GM19035 (cell line): ENCODE data around the gene OR6S1.

Source experiments
- ATAC-seq: cut with Tn5 transposase; IDR thresholded peaks from one replicate; pipeline ENCODE4 v1.9.1; 2021; ENCODE audit not compliant: unreplicated experiment

Gene OR6S1, protein sequence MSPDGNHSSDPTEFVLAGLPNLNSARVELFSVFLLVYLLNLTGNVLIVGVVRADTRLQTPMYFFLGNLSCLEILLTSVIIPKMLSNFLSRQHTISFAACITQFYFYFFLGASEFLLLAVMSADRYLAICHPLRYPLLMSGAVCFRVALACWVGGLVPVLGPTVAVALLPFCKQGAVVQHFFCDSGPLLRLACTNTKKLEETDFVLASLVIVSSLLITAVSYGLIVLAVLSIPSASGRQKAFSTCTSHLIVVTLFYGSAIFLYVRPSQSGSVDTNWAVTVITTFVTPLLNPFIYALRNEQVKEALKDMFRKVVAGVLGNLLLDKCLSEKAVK

DNA sequence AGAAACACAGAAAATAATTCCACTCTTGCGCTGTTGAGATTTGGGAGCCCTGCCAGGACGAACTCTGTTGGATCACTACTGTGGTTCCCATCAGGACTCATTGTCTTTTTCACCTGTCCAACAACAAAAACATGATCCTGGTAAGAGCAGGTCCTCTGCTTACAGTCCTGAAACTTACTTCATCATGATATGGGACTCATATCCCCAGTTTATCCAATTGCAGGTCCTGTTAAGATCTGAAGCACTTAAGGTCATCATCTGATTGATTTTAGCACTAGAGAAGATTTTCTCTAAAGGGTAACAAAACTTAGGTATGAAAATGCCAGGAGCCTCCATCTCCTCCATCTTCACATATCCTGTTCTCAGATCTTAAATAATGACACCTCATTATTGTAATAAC lies at the start of gene OR6S1:
Gene OR6S1, minus strand, starts transcription at position 101 of the 400 bp plus-strand sequence. Its CDS starts 0 bp downstream, at position 101.
- ATAC-seq: no peak

DNA sequence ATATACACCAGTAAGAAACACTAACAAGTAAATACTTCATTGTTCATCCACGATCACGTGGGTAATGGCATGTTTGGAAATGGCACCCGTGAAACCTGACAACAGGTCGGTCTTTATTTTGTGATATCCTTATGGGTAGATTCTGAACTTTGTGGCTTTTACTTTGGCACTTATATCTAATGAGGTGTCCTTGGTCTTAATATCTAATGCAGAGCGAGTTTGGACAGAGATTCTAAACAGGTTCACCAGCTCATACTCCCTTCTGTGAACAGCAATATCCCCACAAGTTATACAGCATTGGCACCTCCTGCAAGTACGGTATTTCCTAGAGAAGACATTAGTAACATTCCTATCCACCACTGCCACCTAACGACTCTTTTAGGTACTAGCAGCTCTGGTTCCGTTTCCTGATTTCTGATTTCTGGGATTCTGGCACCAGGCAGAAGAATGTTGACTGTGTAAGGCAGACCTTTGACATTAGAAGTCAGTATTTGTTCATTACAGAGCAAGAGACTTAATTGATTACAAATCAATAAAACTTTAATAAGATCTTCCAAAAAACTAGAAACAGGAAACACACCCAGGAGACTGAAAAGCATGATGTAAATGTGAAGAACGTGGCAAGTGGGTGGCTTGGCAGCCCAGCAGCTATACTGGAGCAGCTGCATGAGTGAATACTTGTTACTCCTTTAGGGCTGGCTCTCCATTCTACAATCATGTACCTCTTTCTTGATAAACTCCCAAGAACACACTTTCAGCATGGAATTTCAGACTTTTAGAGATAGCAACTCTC lies 49.6 kb upstream of the OR6S1 start:
- peak; percentile 59 for ATAC-seq

DNA sequence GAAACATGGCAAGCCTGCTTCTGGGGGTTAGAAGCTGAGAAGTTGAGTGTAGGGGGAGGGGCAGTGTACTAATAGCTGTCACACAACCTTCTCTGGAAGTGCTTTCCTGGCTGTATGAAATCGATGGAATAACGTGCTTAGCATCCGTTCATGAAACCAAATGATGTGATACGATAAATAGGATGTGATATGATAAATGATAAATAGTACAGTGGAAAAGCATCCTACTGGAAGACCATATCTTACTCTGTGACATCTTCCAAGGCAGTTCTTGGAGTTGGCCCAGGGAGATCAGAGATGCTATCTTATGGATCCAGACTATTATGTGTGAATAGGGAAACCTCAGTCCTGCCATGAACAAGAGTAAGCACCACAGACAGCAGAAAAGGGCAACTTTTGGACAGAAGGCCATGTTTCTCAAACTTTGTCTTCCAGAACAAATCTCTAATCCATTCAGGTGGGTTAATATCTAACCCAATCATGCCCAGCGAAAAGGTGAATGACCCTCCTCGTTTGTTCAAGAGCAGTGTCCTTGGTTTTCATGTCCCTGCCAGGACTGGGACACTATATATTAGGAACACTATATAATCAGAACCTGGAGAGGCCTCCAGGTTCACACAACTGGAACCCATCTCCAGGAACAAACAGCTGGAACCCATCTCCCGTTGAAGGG lies 46.8 kb upstream of the OR6S1 start, which contains the start of gene ANG:
Gene ANG, plus strand, starts transcription at position 598 of the 673 bp plus-strand sequence. CDS start 4,801 bp downstream, outside the sequence.
- no peak for ATAC-seq

DNA sequence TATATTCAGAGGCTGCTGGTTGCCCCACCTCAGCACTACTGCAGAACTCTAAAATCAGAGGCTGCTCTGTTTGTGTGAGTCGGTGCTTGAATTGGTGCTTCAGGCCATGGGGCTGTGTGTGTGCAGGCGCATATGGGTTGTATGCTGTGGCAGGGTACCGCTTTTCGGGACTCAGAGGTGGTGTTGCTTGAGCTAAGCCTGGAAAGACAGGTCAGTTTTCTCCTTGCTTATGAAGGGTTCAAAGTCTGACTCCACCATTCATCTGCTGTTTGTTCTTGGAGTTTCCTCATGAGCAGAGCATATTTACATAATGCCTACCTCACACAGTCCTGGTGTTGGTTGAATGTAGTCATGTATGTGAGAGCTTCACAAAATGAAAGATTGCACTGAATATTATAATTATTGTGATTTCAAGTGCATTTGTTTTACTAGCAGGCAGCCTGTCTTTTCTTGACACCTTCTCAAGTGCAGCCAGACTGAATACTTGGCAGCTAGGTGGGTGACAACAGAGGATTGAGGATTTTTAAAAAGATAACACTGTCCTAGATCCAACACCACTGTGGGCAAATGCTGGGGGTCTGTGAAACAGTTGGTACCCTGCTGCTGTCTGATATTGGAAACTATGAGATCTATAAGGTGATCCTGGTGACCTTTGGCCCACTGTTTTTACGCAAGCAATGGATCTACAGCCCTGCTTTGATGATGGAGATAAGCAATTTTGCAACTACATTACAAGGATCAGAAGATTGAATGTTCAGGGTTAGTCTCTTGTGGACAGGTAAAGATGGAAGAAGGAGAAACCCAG lies 46.1 kb upstream of the OR6S1 start:
- ATAC-seq: no peak

DNA sequence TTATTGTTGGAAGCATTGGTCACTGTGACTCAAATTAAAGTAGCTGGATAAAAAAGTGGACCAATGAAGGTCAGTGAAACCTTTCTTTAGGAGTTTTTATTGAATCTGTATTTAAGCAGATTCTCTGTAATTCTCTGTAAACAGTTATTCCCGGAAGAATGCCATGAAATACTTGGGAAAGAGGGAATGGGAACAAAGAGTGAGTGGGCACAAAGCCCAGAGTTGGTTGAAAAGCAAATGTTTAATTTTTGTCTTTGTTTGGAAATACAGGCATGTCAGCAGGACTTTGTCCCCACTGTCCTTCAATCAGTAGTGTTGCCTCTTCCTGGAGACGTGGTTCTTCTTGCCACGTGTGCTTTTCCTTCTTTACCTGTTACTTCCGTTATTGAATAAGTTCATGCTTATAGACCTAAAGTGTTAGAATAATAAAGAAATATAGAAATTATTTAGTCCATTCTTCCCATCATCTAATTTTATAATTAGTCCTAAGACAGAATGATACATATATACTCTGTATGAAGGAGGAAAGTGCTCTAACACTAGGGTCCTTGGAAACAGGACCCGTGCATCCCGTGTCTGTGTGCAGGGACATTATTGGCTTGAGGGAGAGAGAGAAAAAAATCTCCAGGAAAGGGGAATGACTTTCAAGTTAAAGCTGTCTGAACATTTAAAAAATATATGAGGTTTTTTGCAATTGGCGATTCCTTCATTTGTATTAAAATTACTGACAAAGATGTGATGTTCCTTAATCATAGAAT lies 45.1 kb upstream of the OR6S1 start:
- ATAC-seq: no peak

DNA sequence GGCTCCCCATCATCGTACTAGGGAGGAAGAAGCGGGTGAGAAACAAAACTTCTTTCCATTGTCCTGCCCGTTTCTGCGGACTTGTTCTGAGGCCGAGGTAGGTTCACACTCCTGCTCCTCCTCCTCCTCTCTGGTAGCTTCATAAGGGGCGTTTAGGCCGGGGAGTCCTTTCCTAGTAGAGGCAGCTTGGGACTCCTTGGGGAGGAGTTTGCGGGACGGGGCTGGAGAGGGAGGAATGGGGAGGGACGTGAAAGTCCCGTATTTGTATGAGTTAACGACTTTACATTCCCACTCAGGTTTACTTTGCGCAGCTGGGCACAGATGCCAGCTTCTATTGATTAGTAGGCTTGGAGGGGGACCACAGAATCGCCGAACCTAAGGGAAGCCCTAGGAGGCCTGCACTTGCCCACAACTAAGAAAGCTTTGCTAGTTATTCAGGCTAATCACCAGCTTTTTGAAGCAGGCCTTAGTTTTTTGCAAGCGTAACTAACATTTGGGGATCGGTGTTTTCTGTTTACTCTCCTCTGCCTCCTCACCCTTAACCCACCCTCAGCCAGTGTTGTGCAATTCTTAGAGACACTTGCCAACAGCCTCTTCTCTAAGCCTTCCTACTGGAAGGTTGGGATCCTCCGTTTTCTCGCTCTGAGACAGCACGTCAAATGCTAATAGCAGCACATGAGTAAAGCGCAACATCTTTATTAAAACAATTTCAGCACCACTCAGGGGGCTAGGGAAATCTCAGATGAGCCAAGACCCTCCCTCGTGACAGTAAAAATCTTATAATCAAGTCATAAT lies 43.4 kb upstream of the OR6S1 start:
- no peak for ATAC-seq

DNA sequence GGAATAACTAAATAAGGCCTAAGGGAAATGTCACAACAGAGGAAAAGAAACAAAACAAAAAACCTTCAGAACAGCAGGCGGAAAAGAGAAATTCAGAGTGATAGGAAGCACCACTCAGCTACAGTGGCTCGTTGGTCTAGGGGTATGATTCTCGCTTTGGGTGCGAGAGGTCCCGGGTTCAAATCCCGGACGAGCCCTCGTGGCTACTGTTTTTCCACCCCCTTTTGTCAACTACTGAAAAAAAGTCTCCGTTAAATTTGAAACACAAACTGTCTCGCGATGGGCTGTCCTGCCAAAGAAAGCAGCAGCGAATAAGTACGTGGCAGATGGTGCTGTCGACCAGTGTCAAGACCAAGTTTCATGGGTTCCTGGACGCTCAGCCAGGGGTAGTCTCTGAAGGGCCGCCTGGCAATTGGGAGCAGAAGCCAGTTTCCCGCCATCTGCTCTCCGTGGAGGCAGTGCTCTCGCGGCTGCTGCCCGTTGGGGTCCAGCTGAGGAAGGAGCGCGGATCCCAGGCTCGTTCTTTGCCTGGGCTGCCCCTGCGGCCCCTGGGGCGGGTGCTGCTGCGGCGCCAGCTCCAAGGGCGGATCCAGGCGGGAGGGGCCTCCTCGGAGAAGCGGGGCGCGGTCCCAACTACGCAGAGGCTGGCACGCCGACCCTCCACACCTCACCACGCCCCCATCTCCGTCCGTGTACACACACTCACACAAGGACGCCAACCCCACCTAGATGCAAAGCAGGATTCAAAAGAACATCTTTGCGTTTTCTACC lies 42.6 kb upstream of the OR6S1 start, which contains the start of gene RNASE4:
Gene RNASE4, plus strand, starts transcription at position 670 of the 771 bp plus-strand sequence. CDS start 14,812 bp downstream, outside the sequence.
- peak; percentile 34 for ATAC-seq

DNA sequence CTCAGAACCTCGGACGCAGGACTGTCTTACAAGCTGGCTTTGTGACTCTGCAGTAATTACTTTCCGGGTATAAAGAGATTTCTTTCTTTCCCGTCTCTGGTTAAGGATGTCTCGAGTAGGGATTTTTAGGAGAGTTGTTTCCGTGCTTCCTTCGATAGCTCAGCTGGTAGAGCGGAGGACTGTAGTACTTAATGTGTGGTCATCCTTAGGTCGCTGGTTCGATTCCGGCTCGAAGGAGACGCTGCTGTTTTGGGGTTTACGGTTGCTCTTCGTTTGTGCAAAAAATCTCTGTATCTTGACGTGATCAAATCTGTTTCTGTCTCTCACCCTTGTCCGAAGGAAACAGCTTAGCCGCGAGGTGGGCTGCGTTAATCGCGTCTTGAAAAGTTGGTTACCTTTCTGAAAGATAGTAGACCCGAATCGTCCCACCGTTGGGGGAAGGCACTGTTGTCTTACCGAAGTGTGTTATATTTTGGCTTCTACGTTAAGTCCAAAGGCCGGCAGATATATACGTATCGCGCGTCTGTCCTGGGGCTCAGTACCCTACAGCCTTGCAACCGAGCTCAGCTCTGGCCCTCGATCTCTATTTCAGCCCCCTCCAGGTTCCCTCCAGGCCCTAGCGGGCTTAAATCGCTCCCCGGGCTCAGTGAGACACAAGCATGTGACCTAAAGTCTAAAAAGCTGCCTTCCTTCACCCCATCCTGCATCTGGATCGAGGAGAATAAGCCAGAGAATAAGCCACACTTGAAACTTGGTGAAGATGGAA lies 41.8 kb upstream of the OR6S1 start:
- ATAC-seq: peak; percentile 29

DNA sequence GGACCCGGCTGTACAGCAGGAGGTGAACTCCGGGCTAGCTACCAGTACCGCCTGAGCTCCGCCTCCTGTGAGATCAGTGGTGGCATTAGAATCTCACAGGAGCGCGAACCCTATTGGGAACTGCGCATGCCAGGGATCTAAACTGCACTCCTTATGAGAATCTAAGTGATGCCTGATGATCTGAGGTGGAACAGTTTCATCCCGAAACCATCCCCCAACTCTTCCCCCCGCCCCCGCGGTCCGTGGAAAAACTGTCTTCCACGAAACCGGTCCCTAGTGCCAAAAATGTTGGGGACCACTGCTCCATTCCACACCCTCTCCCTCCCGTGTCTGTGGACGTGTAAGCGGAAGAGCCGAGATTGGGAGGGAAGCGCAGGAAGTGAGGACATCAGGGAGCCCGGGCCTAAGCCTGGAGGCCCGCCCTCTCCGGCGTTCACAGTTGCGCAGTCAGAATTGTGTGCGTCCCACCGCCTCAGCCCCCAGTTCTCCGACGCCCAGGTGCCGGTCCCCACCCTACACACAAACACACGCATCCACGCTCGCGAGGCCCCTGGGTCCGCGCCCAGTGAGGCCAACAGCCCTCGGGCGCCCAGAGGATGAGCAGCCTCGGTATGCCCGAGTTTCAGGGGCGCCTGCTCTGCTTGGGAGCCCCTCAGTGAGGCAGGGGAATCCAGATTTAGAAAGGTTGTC lies 41.1 kb upstream of the OR6S1 start:
- ATAC-seq: peak; percentile 51

DNA sequence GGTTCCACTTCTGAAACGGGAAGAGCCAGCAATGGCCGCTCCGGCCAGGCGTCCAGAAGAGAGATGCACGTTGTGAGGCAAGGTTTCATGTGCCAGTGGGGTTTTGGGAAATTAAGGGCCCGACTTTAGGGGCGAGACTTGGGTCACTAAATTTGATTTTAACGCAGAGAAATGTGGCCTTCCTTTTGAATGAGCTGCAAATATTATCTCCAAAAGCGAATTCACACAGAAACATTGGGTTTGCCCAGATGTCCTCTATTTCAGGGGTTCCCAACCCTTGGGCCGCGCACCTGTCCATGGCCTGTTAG lies 40.6 kb upstream of the OR6S1 start:
- no peak for ATAC-seq

DNA sequence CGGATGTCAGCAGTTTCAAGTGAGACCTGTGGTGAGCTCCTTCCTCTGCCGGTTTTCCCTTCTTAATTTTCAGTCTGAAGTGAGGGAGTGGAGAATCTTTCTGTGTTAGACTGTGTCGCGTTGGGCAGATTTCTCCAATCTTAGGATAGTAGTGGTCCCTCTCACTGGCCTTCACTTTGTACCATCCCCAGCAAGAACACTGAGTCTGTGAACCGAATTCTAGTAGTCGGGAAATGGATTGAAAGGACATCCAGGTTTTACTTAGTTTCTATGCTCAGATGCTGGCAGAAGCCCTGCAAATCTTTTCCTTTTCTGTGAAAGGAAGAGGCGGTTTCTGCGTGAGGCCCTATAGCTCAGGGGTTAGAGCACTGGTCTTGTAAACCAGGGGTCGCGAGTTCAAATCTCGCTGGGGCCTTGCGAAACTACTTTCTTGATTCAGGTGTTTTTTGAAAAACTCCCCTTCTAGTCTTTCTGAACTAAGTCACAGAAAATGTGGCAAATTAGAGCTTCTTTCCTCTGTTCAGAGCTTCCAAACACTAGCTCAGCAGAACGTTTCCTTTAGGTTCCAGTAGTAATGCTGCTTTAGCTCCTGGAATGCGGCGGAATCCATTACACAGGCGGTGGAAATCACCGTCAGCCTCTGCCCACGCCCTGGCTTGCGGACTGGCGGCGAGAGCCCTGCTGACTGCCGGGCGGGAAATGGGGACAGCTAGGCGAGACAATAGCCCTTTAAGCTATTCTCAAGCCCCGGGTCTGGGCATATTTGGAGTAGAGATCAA lies 40.0 kb upstream of the OR6S1 start:
- ATAC-seq: no peak

DNA sequence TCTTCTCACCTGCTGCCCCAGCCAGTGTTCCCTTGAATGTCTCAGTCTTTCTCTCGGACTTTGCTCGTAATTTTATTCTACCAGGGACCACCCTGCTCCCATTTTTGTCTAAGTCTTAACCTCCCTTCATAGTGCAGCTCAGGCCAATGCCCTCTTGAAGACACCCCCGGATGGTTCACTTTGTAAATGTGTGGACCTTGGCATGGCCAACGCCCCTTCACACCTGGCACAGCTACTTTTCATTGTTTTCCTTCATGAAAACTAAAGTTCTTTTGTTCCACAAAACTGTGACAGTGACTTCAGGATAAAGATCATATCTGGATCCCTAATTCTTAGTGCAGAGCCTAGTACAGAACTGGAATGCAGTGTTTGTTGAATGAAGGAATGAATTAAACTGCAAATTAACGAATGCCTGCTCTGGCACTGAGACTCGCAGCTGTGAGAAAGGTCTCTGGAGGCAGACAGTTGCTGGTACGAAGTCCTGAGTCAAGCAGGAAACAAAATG lies 39.4 kb upstream of the OR6S1 start:
- no peak for ATAC-seq

DNA sequence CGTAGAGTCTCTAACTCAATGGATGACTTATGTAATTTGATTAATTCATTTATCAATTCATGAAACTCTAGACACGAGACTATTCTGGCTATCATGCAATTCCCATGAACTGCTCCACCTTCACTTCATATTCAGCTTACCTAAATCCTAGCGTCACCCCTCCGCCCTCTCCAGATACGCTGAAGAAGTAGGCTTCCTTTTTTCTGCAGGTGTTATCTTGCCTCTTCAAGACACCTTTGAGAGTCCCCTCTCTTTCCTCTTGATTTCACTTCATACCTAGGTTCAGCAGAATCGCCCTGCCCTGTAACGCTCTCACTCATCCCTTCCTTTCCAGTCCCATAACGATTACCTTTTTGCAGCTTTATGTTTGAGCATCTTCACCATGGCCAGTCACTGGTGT lies 38.9 kb upstream of the OR6S1 start:
- ATAC-seq: no peak

DNA sequence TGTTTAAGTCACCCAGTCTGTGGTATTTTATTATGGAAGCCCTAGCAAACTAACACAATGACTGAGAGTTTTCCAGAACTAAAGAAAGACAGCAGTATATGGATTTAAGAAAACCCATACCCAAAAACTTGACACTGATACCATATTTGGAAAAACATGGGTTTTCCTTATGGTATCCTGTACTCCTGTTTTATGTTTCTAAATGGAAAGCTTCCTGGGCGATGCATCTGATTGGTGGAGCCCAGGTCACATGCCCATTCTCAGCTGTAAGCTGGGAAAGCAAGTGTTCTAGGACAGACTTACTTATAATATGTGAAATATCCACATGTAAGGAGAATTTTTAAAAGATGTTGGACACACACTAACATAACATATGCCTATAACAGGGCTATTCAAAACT lies 38.4 kb upstream of the OR6S1 start:
- no peak for ATAC-seq

DNA sequence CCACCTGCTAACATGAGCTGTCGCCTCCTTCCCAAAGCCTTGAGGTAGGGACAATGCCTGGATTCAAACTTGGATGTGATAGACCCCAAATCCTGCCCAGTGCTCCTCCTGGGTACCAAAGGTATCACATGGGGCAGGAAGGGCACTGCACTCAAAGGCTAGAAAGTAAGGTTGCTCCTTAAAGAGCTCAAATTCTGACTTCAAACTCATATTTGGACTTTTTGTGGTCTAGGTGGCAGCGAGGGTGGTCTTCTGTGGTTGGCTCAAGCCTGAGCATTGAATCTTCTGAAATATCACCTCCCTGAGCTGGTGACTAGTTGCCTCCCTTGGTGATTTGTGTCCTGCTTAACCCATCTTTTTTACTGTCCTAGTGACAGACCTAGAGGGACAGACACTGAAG lies 34.6 kb upstream of the OR6S1 start:
- ATAC-seq: no peak

DNA sequence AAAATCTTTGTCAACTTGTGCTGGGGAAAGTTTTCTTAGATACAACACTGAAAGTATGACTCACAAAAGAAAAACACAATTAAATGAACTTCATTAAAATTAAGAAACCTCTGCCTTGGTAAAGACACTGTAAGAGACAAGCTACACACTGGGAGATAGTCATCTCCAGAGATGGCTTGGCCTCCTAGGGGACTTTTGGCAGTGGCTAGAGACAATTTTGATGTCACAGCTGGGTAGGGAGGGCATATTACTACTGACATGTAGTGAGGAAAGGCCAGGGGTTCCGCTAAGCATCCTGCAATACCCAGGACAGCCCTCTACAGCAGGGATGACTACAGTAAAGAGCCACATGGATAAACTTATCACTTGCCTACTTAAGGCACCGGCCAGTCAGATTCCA lies 34.2 kb upstream of the OR6S1 start:
- ATAC-seq: no peak
